ENCODE results near the gene AGBL1.

DNA sequence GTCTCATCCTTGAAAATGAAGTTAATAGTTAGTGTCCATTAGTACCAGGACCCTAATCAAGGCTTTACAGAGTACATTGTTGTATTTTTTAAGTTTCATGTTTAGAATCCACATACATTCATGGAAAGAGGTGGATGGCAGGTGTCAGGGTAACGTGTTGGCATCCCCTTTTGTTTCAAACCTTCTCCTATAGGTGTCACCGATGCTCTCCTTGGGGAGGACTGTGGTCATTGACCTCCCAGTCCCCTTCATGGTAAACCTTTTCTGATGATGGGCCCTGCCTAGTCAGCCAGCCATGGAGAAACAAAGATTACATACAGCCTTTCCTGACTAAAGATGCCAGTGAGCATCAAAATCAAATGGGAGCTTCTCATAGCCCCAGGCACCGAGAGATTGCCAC, 574.8 kb downstream of the AGBL1 start:
- TF ChIP-seq POLR2A (IDR thresholded peaks at IDR 0.05) = no peak
- TF ChIP-seq, protein P1, sequence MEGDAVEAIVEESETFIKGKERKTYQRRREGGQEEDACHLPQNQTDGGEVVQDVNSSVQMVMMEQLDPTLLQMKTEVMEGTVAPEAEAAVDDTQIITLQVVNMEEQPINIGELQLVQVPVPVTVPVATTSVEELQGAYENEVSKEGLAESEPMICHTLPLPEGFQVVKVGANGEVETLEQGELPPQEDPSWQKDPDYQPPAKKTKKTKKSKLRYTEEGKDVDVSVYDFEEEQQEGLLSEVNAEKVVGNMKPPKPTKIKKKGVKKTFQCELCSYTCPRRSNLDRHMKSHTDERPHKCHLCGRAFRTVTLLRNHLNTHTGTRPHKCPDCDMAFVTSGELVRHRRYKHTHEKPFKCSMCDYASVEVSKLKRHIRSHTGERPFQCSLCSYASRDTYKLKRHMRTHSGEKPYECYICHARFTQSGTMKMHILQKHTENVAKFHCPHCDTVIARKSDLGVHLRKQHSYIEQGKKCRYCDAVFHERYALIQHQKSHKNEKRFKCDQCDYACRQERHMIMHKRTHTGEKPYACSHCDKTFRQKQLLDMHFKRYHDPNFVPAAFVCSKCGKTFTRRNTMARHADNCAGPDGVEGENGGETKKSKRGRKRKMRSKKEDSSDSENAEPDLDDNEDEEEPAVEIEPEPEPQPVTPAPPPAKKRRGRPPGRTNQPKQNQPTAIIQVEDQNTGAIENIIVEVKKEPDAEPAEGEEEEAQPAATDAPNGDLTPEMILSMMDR (IDR thresholded peaks at IDR 0.05) = no peak

Measured in right lobe of liver (tissue), 4 donors.